A549 (cell line): Measurements from ENCODE around the gene DMRTC2. TPM values are rescaled to one million over a fixed set of nuclear protein-coding genes. Genes with fewer than 3 reads are reported as not detected.

ENCODE experiments used
- ATAC-seq, 2 experiments: fragments of 200-7000 bp in 1 of 2; fragments of >200 bp in 1 of 2; cut with Nextera tagmentation in 1 of 2; cut with Tn5 transposase in 1 of 2; 3 replicates each; pipeline versions ENCODE4 v1.8.0 to v1.9.1; 2018 to 2020; ENCODE audit warnings: mild to moderate bottlenecking in 1 of 2, moderate library complexity in 1 of 2
- CTCF ChIA-PET: fragments of 300-600 bp; sonication (Branson Sonifier 250); formaldehyde crosslinking; extraction: SDS; loops from one replicate; lab custom pipeline; 2021; ENCODE audit warnings: antibody characterized with exemption, inconsistent platforms; lab: Yijun Ruan, JAX
- POLR2A ChIA-PET: fragments of 350-600 bp; formaldehyde crosslinking; extraction: SDS; loops from one replicate; lab custom pipeline; 2021; ENCODE audit warnings: antibody characterized with exemption, inconsistent platforms; lab: Yijun Ruan, JAX
- DNase-seq, 2 experiments: peaks; one replicate each; pipeline versions ENCODE4 v3.0.0 to v3.0.0-alpha.2; 2011 to 2016; ENCODE audit warnings: low read depth in 1 of 2, low spot score in 1 of 2
- FAIRE-seq: peaks from 2 replicates; lab custom pipeline; 2011; peaks lifted over from hg19 to GRCh38; lab: Jason Lieb, UNC
- H3K27ac ChIP-seq, 2 experiments: fragments of >200 bp; sonication (Bioruptor Twin); formaldehyde crosslinking; 3 replicates each; pipeline ENCODE4 v1.5.1; 2016 to 2017
- H3K4me1 ChIP-seq: fragments of >200 bp; sonication (Bioruptor Twin); formaldehyde crosslinking; 3 replicates; pipeline ENCODE4 v1.6.1; 2016
- H3K4me2 ChIP-seq: fragments of >200 bp; sonication (Bioruptor Twin); formaldehyde crosslinking; 3 replicates; pipeline ENCODE4 v1.6.1; 2016
- H3K4me3 ChIP-seq: fragments of >200 bp; sonication (Bioruptor Twin); formaldehyde crosslinking; 3 replicates; pipeline ENCODE4 v1.5.1; 2016
- H3K9me3 ChIP-seq: fragments of >200 bp; sonication (Bioruptor Twin); formaldehyde crosslinking; 3 replicates; pipeline ENCODE4 v1.6.1; 2016
- ATOH8 ChIP-seq: fragments of 250-450 bp; sonication (Bioruptor Pico); IDR thresholded peaks from 2 replicates; pipeline ENCODE4 v1.5.0; 2020; ENCODE audit warnings: low read depth, mild to moderate bottlenecking, moderate library complexity
- E2F6 ChIP-seq: IDR thresholded peaks from 2 replicates; pipeline ENCODE4 v1.6.1; 2012; ENCODE audit warnings: low read depth, borderline replicate concordance
- EHMT2 ChIP-seq: fragments of 200-600 bp; sonication (generic); IDR thresholded peaks from 2 replicates; pipeline ENCODE4 v1.6.1; 2016; ENCODE audit warnings: antibody characterized with exemption, low read depth, mild to moderate bottlenecking, moderate library complexity
- ELK1 ChIP-seq: fragments of 150-350 bp; IDR thresholded peaks from 2 replicates; pipeline ENCODE4 v1.6.1; 2014; ENCODE audit warnings: low read depth, mild to moderate bottlenecking, low read length
- ESRRA ChIP-seq: fragments of 150-350 bp; IDR thresholded peaks from 2 replicates; pipeline ENCODE4 v1.6.1; 2014; ENCODE audit warnings: mild to moderate bottlenecking, low read length, borderline replicate concordance
- FOSL2 ChIP-seq, 2 experiments: fragments of 450-650 bp in 1 of 2; fragments of >200 bp in 1 of 2; sonication (Bioruptor Twin) in 1 of 2; formaldehyde crosslinking; IDR thresholded peaks; 2 replicates each; pipeline versions ENCODE4 v1.5.0 to v1.6.1; 2016 to 2020; ENCODE audit warnings: mild to moderate bottlenecking in 1 of 2, moderate library complexity in 1 of 2
- GATA3 ChIP-seq: IDR thresholded peaks from 2 replicates; pipeline ENCODE4 v1.6.1; 2012; ENCODE audit warnings: borderline replicate concordance
- HEYL ChIP-seq: fragments of 250-450 bp; sonication (Bioruptor Pico); IDR thresholded peaks from 2 replicates; pipeline ENCODE4 v1.8.0; 2021; ENCODE audit warnings: mild to moderate bottlenecking, moderate library complexity
- HMGXB4 ChIP-seq: fragments of 250-450 bp; sonication (Bioruptor Pico); IDR thresholded peaks from 2 replicates; pipeline ENCODE4 v1.5.0; 2021; ENCODE audit warnings: mild to moderate bottlenecking, moderate library complexity, borderline replicate concordance
- HOXB5 ChIP-seq: fragments of 250-450 bp; sonication (Bioruptor Pico); IDR thresholded peaks from 2 replicates; pipeline ENCODE4 v1.5.0; 2020; ENCODE audit warnings: mild to moderate bottlenecking, moderate library complexity
- JUN ChIP-seq, 2 experiments: fragments of >200 bp; sonication (Bioruptor Twin); formaldehyde crosslinking; IDR thresholded peaks; 2 replicates in 1 of 2; 3 replicates in 1 of 2; pipeline ENCODE4 v1.6.1; 2016 to 2017
- JUNB ChIP-seq: fragments of >200 bp; sonication (Bioruptor Twin); formaldehyde crosslinking; IDR thresholded peaks from 2 replicates; pipeline ENCODE4 v1.6.1; 2016
- KDM1A ChIP-seq: fragments of 200-600 bp; sonication (generic); IDR thresholded peaks from 2 replicates; pipeline ENCODE4 v1.6.1; 2016; ENCODE audit warnings: low read depth, mild to moderate bottlenecking
- KDM5A ChIP-seq: fragments of 200-600 bp; sonication (generic); IDR thresholded peaks from 2 replicates; pipeline ENCODE4 v1.6.1; 2016; ENCODE audit warnings: antibody characterized with exemption, mild to moderate bottlenecking
- MYC ChIP-seq: IDR thresholded peaks from 2 replicates; pipeline ENCODE4 v1.6.1; 2012; ENCODE audit warnings: mild to moderate bottlenecking, inconsistent platforms, low read length, improper control_type of control experiment, borderline replicate concordance
- NFE2L2 ChIP-seq: fragments of 150-350 bp; conservative IDR thresholded peaks from 2 replicates; pipeline ENCODE4 v1.6.1; 2014; ENCODE audit warnings: low read length
- NPAS2 ChIP-seq: fragments of 250-450 bp; sonication (Bioruptor Pico); IDR thresholded peaks from 2 replicates; pipeline ENCODE4 v1.8.0; 2022; ENCODE audit warnings: mild to moderate bottlenecking, moderate library complexity, borderline replicate concordance
- PHF8 ChIP-seq: fragments of 200-600 bp; sonication (generic); IDR thresholded peaks from 2 replicates; pipeline ENCODE4 v1.6.1; 2016; ENCODE audit warnings: low read depth, mild to moderate bottlenecking, antibody characterized with exemption, moderate library complexity, borderline replicate concordance
- RCOR1 ChIP-seq: fragments of 150-350 bp; IDR thresholded peaks from 2 replicates; pipeline ENCODE4 v1.6.1; 2014; ENCODE audit warnings: antibody characterized with exemption, low read length, low read depth
- SREBF2 ChIP-seq: fragments of 450-650 bp; IDR thresholded peaks from 2 replicates; pipeline ENCODE4 v1.6.1; 2014; ENCODE audit warnings: mild to moderate bottlenecking, moderate library complexity
- TP53 ChIP-seq: fragments of 250-450 bp; sonication (Bioruptor Pico); IDR thresholded peaks from 2 replicates; pipeline ENCODE4 v1.5.0; 2021; ENCODE audit warnings: mild to moderate bottlenecking, moderate library complexity
- WGBS: methylation state at CpG from one replicate; pipeline ENCODE4 v1.1.6; 2017; ENCODE audit errors: missing lambda C conversion rate; 5-methylcytosine and 5-hydroxymethylcytosine counted together
- polyA plus RNA-seq, 4 experiments: library from polyadenylated mRNA; depleted of rRNA in 3 of 4; stranded (reverse); fragments of >200 nt; fragmentation: RNase III in 1 of 4; extraction: RNeasy Plus Mini Kit Qiagen cat#74134 plus additional on column Dnase treatment in 1 of 4; gene quantifications; 2 replicates in 3 of 4; 3 replicates in 1 of 4; pipeline ENCODE4 v1.2.3, GENCODE V29; 2011 to 2017

The DMRTC2 gene
- polyA plus RNA-seq, 2 of the 4 experiments (the other 2 are of a cell fraction), result not detected

- Histone ChIP-seq H3K9me3 (no peaks in the 10 kb centered on the region), H3K4me2 (no peak overlapping the region), H3K27ac (no peak overlapping the region), H3K4me1 (no peaks in the 10 kb centered on the region), H3K4me3 (no peak overlapping the region)
- TF ChIP-seq GATA3, result no peak
- no peak for TF ChIP-seq RCOR1
- no peak for TF ChIP-seq HOXB5 (CRISPR knock-in tag)
- no peak for TF ChIP-seq KDM1A
- no peak for TF ChIP-seq TP53 (CRISPR knock-in tag)
- no peak for TF ChIP-seq KDM5A
- no peak for TF ChIP-seq PHF8
- TF ChIP-seq MYC, result no peak
- TF ChIP-seq HEYL (CRISPR knock-in tag), result no peak
- TF ChIP-seq ATOH8, result no peak
- TF ChIP-seq JUNB, result no peak
- no peak for TF ChIP-seq NPAS2
- TF ChIP-seq ESRRA, result no peak
- no peak for TF ChIP-seq FOSL2 (IDR thresholded peaks at IDR 0.05)
- no peak for TF ChIP-seq FOSL2 (CRISPR knock-in tag; IDR thresholded peaks at IDR 0.05)
- CTCF ChIA-PET, result interaction anchor here (0.6 to 16.4 kb wide), 16 partner anchors 8 to 210 kb away, joined by 3 to 243 read pairs (median 4); partner anchors contain the start of genes CEACAM3, CEACAM6 and RPS19
- 20% methylated on average over 4 of the region's 4 CpGs for WGBS
- ATAC-seq, result no peak
- FAIRE-seq, result no peak
- DNase-seq, result no peak
- POLR2A ChIA-PET, result interaction anchor here (2.1 kb wide), 1 partner anchor 8 kb away, joined by 10 read pairs; the partner anchor contains the start of gene RPS19
These were observed 6.6 kb downstream of the DMRTC2 start for GRCh38 chr19:41851456-41851855.

- Histone ChIP-seq H3K4me3 (no peak overlapping the region), H3K4me1 (no peaks in the 10 kb centered on the region), H3K4me2 (no peak overlapping the region), H3K9me3 (no peaks in the 10 kb centered on the region), H3K27ac (no peak overlapping the region)
- peak; percentile 97 for FAIRE-seq
- ChIA-PET POLR2A (no interaction called here), CTCF (interaction anchor here (0.7 to 16.4 kb wide), 8 partner anchors 11 to 283 kb away, joined by 3 to 243 read pairs (median 6); no protein-coding TSS in a partner anchor)
- ATAC-seq, result no peak
- WGBS, result 9% methylated on average over 2 of the region's 2 CpGs
- DNase-seq, result no peak
- no peak for TF ChIP-seq NFE2L2
- TF ChIP-seq EHMT2, result no peak
- no peak for TF ChIP-seq HMGXB4 (CRISPR knock-in tag)
- no peak for TF ChIP-seq JUN (IDR thresholded peaks at IDR 0.05)
- TF ChIP-seq ATOH8, result no peak
- no peak for TF ChIP-seq E2F6
- TF ChIP-seq ELK1, result no peak
- no peak for TF ChIP-seq SREBF2
These were observed 8.5 kb downstream of the DMRTC2 start for GRCh38 chr19:41853344-41853743.
